Activated CD8-positive, alpha-beta memory T cell treated with anti-CD3 and anti-CD28 coated beads, Interleukin-2, amount 50 U/mL, for 1 hour (primary cell): Measurements from ENCODE around the gene TCP10L.
"Not testable (repeated sequence)": the region's sequence is repeated elsewhere in the genome, so short reads cannot be mapped to it uniquely, and the experiment has no call there.

ENCODE experiments used
- DNase-seq: peaks from one replicate; pipeline ENCODE4 v3.0.0-alpha.2; 2020; ENCODE audit errors: extremely low read depth

TCP10L gene, protein sequence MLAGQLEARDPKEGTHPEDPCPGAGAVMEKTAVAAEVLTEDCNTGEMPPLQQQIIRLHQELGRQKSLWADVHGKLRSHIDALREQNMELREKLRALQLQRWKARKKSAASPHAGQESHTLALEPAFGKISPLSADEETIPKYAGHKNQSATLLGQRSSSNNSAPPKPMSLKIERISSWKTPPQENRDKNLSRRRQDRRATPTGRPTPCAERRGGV

DNA sequence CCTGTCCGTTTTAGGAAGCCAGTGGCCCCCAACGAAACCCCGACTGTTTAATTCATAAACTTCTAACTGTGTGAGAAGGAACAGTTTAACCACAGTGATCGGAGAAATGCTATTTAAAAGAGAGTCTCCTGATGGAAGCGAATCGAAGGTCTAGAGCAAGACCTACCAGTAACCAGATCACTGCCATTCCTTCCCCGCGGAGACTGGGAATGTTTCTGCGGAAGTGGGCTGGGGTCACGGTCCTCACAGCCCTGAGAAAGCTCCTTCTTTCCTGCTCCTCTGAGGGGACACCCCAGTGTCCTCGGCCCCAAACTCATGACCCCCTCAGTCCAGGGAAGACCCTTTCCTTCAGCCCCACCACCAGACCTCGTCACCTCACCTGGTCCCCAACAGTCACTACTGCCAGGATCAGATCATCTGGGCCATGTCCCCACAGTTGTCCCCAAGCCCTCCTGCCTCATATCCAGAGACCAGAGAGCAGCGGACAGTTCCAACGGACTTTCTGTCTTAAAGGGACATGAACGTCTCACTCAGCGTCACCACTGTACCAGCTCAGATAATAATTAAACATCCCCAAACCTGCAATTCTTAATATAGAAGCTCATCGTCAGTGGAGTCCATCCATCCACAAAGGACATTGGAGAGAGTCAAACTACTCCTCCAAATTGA is at the start of gene TCP10L:
TSS of gene TCP10L (minus strand) at position 482 of the 669 bp plus-strand sequence. CDS start 1,219 bp downstream, outside the sequence.
- DNase-seq: no peak

DNA sequence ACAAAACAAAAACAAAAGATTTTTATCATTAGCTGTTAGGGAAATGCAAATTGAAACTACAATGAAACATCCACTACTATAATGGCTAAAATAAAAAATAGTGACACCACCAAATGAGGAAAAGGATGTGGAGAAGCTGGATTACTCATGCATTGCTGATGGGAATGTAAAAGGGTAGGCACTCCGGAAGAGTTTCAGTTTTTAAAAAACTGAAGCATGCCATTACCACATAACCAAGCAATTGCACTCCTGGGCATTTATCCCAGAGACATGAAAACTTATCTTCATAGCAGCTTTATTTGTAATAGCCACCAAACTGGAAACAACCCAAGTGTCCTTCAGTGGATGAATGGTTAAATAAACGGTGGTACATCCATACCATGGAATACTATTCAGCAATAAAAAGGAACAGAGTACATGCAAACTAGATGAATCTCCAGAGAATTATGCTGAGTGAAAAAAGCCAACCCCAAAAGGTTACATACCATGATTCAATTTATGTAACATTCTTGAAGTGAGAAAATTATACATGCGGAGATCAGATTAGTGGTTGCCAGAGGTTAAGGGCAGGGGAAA is 41.4 kb upstream of the TCP10L start:
- no peak for DNase-seq

DNA sequence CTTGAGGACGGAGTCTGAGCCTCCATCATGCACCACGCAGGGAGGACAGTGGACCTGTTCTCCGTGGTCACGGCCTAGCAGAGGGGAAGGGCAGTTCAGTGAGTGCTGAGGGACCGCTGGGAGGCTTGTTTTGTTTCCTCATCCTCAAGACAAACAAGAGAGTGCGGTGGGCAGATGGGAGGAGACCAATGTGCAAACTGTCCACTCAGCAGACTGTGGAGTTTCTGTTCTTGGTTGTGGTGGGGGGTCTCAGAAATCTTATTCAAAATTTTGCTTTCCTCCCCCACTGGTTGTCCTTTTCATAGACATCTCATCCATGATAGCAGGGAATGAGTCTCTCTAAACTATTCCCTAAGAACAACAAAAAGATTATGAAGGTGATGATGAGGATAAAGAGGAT is 32.9 kb upstream of the TCP10L start:
- not testable (repeated sequence) for DNase-seq

DNA sequence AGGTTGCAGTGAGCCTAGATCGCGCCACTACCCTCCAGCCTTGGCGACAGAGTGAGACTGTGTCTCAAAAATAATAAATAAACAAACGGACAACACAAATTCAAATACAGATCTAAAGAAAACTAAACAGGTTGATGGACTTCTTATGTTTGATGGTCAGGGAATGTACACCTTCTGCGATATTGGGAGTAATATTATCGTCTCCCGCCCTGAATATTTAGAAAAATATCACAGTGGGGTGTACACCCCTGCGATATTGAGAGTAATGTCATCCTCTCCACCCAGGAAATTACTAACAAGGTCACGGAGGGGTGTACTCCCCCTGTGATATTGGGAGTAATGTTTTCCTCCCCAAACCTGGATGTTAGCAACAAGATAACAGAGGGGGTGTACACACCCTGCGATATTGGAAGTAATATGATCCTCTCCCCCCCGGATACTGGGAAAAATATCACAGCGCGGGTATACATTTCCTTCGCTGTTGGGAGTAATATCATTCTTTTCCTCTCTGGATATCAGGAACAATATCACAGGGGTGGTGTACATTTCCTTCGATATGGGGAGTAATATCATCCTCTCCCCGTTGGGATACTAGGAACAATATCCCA is 28.2 kb upstream of the TCP10L start:
- no peak for DNase-seq

DNA sequence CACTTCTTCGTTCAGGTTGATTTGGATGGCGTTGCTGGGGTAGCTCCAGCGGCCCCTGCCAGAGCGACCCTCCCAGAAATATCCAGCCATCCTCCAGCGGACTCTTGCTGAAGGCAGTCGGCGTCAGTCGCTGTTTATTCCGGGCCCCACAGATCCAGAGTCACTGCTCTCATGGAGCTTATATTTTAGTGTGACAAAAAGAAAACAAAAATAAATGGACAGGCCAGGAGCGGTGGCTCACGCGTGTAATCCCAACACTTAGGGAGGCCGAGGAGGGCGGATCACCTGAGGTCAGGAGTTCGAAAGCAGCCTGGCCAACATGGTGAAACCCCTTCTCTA is 27.6 kb upstream of the TCP10L start:
- no peak for DNase-seq

DNA sequence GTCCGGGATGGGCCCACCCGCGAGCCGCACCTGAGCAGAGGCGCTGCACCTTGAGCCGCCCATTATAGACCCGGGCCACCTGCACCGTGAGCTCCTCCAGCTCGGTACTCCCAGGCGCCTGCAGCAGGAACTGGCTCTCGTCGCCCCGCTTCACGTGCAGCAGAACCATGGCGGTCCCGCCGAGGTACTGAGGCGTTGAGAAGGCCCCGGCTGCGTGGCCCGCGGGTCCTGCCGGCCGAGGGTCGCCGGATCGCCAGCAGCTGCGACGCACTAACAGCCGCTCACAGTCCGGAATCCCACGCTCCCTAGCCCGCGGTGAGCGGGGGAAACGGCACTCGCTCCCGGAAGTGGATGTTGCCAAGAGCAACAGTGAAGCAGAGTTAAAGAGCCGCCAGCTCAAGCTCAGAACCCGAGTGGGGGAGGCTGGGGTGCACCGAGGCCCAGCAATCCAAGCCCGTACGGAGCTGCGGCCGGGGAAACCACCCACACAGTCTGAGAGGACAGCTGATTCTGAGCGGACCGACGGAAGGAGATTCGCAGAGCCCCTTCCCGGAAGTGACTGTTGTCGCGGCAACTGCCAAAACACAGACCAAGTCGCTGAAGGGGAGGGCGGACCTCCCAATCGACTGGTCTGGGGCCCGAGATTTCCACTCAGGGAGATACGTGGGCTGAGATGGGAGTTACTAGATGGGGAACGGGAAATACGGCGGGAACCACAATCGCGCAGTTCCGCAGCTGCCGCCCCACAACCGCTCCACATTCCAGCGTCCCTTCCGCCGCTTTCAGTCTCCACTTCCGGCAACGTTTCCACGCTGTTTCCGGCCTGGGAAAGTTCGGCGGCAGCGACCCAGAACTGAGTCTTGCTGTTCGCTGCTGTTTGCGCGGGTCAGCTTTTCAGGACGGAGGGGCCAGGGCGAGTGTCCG is 27.0 kb upstream of the TCP10L start, which contains the start of gene CFAP298:
TSS of gene CFAP298 (minus strand) at position 303 of the 924 bp plus-strand sequence. CDS start at position 169, 134 bp downstream.
- DNase-seq: peak; percentile 82

DNA sequence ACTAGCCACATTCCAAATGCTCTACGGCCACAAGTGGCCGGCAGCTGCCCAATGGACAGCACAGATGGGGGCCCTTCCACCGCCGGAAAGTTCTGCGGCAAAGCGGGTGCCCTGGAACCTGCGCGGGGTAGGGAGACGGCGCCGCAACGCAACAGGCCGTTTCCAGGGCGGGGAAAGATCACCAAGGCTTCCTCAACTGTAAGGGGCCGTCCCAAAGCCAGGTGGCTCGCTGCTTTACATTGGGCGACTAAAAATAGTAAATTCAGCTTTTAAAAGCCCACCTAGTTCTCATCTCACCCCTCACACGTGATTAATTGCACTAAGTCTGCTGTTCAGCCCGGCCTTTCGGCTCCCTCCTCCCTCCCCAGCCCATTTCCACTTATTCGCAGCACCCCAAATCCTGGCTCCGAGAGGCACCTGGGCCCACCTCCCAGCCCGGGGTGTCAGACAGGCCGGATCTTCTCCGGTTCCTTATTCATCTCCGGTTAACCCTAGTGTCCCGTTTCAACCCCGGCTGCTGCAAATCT is 26.2 kb upstream of the TCP10L start:
- DNase-seq: no peak

DNA sequence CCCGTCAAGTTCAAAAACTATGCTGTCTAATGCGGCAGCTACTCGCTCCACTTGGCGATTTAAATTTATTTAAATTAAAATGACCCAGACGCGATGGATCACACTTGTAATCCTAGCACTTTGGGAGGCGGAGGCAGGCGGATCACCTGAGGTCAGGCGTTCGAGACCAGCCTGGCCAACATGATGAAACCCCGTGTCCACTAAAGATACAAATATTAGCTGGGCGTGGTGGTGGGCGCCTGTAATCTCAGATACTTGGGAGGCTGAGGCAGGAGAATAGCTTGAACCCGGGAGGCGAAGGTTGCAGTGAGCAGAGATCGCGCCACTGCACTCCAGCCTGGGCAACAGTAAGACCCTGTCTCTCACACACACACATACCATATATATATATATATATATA is 25.6 kb upstream of the TCP10L start:
- DNase-seq: not testable (repeated sequence)

DNA sequence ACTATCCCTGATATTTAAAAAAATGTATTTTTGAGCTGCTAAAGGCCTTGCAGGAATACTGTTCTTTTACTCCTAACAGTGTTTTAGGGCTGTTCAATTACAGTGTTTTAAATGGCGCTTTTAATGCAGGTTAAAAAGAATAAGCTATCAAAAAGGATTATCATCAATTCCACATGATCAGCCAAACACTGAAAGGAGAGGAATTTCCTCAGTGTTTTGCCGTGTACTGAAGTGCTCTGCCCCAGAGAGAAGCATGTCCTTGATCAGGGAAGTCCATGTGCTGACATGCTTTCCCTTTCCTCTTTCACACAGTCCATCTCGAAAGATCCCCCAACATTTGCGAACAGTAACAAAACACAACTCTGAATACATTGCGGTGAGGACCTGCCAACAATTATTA is 23.5 kb upstream of the TCP10L start:
- no peak for DNase-seq

DNA sequence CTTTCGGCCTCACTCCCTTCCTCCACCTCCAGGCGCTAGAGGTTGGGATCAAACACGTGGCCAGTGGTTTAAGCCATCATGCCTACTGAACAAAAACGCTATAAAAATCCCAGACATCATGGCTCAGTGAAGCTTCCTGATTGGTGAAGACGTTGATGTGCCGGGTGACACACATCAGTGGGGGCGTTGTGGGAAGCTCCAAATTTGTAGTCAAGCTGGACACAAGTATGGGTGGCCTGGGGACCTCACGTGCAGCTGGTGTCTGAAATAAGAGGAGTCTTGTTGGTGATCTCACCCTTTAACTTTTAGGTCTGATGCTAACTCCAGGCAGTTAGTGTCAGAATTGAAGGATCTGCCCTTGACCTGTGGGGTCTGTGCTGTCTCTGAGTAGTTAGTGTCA is 20.1 kb upstream of the TCP10L start:
- DNase-seq: no peak

DNA sequence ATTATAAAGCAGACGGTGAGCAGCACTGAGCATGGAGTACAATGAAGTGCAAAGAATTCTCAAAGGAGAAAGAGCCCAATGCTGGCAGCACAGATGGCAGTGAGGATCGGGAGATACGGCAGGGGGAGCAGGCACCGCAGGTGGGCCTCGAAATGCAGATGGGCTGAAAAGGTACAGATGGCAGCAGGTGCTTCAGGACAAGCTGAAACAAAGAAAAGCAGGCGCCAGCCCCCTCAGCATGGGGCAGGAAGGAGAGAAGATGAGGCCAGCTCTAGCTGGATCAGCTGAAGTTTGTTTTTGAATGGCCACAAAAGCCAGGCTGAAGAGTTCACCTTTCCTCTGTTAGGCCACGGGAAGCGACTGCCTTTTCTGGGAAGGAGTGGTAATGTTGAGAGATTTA is 19.1 kb upstream of the TCP10L start:
- no peak for DNase-seq

DNA sequence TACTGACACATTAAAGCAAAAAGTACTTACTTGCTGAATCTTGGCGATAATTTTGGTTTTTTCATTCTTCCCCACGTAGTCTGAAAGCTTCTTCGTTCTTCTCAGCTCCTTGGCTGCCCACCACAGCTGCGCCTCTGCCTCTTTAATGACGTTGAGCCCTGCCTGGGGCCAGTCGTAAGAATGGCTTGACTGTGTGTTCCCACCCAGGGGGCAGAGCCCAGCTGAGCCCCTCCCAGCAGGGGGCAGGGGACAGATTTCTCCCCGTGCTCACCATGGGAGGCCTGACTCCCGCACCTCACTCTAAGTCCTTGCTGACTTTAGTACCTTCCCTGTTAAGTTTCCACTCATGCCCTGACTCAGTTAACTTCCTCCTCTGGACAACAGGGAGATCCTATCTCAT is 17.8 kb upstream of the TCP10L start:
- no peak for DNase-seq

DNA sequence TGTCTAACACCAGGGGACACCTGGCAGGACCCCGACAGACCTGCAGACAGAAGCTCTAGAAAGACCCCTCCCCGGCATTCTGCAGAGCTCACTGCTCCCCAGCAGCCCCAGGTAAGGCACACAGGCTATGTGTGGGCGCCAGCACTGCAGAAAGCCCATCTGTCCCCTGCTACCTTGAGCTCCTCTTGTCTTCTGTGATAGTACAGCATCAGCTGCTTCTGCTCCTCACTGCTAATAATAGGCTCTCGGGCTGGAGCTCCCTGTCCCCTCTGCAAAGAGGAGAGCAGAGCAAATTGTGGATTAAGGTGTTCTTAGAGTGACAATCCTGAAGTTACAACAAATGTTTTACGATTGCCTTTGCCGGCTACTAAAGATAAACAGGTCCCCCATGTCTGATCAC is 16.8 kb upstream of the TCP10L start:
- DNase-seq: no peak

DNA sequence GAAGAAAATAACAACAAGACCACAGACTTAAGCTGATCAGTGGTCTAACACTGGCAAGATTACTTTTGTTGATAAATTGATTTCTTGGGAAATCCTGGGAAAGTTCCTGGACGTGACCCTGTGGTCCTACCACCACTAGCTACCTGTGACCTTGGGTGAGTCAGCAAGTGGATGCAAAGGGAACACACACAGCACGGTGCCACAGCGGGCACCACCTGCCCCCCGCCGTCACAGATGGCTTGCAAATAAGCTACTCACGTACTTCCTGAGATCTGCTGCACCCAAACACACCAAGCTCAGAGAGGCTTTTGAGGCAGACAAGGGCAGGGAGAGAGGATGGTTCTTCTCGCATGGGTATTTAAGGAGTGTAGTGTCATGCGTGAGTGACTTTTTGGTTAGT is 14.2 kb upstream of the TCP10L start:
- no peak for DNase-seq

DNA sequence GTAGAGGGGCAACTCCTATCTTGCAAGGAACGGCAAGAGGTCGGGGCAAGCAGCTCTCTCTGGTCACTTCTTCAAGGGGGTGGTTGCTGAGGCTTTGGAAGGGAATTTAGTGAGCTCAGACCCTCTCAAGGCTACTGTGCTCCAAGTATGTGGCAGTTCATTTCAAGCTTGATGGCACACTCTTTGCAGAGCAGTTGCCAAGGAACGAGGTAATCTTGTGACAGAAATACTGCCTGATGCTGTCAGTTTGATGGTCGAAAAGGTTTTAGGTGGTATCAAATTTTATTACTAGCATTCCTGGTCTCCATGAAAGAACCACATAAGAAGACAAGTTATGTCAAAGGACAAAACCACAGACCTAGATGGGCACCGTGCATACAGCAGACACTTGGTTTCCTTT is 13.8 kb upstream of the TCP10L start:
- DNase-seq: no peak

DNA sequence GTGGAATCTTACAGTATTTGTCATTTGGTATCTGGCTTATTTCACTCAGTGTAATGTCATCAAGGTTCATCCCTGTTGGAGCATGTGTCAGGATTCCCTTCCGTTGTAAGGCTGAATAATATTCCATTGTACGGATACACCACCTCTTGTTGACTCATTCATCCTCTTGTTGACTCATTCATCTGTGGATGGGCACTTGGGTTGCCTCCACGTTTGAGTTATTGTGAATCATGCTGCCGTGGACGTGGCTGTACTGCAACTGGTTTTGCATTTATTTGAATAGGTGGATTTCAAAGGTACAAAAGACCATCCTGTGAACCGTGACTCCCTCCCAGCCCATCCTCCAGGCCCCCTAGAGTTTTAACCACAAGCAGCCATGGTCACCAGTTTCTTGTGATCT is 11.9 kb upstream of the TCP10L start:
- DNase-seq: no peak

DNA sequence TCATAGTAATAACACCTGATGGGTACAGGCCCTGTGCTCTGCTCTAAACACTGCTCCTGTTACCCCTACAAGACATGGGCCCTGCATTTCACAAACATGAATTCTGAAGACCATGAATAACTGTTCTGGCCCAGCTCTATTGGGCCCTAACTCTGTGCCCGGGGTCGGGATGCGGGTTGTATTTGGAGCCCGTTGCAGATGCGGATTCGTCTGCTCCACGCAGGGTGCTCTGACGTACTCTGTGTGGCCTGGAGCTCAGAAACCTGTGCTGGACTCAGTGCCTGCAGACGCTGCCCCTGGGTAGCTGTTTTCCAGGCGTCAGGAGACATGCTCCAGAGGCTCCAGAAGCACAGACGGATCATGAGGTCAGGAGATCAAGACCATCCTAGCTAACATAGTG is 10.1 kb upstream of the TCP10L start:
- DNase-seq: no peak

DNA sequence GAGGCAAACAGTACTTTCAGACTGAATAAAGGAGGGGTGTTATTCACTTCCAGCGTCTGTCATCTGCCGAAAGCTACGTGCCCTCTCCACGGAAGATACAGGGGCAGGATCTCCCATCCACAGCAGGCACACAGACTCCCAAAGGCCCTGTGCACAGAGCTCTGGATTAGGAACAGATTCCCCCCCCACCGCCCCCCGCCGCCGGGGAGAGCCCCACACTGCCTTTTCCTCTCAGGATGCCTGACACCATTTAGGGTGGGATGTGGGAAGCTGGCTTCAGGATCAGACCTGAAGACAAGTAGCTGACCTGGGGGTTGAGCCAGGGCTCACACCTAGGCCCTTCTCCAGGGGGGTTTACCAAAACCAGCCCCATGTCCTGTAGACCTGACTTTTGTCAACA is 8.4 kb upstream of the TCP10L start:
- no peak for DNase-seq

DNA sequence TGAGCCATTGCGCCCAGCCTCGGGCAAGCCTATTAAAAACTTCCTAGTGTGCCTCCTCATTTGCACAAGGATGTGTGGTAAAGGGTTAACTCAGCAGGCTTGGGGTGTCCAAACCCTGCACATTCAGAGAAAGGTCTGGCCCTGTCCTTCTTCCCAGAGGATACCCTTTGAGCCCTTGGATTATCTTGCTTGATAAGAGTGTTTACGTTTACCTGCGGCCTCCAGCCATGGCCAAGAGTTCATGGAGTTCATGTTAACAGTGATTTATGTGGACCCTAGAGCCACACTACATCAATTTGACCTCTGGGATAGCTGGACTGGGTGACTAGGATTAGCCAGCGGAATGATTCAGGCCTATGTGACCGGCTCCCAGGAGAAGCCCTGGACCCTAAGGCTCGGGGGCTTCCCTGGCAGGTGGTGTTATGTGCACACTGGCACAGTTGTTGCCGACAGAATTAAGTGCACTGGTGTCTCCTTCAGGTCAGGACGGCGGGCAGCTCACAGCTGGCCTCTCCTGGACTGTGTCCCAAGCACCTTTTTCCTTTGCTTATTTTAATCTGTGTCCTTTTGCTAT is 7.7 kb upstream of the TCP10L start:
- no peak for DNase-seq

DNA sequence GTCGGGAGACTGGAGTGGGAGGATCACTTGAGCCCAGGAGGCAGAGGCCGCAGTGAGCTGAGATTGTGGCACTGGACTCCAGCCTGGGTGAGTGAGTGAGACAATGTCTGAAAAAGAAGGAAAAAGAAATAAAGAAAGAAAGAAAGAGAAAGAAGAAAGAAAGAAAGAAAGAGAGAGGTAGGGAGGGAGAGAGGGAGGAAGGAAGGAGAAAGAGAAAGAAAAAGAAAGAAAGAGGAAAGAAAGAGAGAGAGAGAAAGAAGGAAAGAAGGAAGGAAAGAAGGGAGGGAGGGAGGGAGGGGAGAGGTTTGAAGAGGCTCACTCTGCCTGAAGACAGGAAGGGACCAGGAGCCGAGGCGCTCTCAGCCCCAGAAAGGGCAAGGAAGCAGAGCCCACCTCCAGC is 4.8 kb upstream of the TCP10L start:
- no peak for DNase-seq

DNA sequence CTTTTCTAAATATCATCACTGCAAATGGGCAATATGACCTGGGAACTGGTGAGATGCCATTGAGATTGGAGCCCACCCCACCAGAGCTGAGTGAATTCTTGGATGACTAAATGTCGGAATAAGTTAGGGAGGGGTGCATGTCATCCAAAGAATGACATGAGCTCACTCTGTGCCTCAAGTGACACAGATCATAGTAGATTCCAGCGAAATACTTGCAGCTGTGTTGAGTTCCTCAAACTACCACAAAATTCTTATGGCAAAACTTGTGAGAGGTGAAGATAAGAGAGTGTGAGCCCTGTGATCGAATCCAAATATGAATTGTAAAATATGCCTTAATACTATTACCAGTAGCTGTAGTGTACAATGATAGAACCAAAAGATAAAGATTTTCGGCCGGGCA is 2.3 kb upstream of the TCP10L start:
- no peak for DNase-seq
